ENCODE data around the gene RAN.
"Not testable (repeated sequence)": the region's sequence is repeated elsewhere in the genome, so short reads cannot be mapped to it uniquely, and the experiment has no call there.

RAN gene

DNA sequence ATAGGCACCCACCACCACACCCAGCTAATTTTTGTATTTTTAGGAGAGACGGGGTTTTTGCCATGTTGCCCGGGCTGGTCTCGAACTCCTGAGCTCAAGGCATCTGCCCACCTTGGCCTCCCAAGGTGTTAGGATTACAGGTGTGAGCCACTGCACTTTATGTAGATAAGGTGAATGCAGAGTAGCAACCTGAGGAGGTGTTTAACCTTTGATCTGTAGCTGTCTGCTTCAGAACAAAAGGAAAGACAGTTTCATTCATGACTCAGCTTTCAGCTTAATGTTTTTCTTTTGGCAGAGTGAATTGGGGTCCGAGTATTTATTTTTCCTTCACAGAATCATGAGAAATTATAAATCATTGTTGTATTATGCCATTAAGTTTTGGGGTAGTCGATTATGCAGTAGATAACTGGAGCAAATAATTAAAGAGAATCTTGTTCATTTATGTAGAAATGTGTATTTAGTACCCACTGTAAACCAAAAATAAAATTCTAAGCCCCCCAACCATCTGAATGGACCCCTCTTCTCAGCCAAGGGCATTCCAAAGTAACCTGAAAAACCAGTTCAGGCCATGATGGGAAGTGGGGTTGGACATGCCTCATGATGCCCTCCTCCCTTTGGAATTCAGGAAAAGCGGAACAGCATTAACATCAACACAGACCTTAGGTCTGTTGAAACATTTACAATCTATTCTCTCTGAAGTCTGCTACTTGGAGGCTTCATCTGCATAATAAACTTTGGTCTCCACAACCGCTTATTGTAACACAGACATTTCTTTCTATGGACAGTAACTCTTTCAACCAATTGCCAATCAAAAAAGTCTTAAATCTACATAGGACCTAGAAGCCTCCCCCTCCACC is 22.1 kb upstream of the RAN start:
- DNase-seq = no peak

DNA sequence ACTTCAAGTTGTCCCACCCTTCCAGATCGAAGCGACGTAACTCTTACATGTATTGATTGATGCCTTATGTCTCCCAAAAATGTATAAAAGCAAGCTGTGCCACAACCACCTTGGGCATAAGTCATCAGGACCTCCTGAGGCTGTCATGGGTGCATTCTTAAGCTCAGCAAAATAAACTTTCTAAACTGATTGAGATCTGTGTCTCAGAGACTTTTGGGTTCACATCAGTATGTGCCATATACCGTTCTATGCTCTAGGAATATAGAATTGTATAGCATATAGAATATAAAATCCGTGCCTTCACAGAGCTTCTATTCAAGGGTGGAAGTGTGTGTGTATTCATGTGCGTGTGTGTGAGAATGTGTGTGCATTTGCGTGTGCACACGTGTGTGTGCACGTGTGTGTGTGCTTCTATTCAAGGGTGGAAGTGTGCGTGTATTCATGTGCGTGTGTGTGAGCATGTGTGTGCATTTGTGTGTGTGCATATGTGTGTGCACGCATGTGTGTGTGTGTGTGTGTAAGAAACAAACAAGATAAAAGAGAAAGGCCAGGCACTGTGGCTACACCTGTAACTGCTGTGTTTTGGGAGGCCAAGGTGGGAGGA is 21.3 kb upstream of the RAN start:
- no peak for DNase-seq

DNA sequence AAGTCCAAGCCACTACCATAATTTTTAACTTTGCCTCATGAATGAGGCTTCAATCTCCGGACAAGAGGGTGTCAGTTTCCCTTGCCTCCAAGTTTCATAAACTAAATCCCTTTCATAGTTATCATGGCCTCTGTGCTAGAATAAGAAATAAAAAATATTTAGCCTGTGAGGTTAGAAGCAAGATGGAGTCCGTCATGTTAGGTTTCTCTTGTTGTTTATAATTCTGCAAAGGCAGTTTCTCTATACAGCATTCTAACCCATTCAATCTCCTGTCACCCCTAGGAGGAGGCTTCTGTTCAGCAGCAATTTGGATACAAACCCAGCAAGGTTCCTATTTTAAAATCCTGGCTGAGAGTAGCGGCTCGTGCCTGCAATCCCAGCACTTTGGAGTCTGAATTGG is 15.8 kb upstream of the RAN start:
- DNase-seq = no peak

DNA sequence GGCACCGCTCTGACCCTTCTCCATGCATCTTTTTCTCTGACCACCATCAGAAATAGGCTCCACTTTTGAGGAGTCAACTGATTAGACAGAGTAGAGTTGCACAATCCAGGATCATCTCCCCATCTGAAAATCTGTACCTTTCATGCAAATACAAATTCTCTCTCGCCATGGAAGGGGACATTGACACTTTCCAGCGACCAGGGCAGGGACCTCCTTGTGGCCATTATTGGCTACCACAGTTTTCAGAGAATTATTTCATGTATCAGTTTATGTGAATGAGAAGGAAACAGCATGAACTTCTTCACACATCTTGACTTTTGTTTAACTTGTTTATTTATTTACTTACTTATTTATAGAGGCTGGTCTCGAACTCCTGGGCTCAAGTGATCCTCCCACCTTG is 13.8 kb upstream of the RAN start:
- no peak for DNase-seq

DNA sequence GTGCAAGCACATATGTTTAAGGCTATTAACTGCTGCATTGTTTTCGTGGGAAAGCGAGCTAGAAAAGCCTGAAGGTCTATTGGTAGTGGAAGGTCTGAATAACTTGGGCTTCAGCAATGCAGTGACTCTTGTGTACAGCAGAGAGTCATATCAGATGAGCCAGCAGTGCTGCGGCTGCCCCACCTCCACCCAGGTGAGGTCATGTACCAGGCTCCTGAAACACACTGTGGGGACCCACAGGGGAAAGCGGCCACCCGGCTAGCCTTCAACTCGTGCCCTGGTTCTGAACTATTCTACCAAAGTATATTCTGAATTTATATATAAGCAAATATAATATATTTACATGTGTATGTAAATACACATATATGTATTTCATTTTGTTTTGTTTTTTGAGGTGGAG is 12.7 kb upstream of the RAN start:
- no peak for DNase-seq

DNA sequence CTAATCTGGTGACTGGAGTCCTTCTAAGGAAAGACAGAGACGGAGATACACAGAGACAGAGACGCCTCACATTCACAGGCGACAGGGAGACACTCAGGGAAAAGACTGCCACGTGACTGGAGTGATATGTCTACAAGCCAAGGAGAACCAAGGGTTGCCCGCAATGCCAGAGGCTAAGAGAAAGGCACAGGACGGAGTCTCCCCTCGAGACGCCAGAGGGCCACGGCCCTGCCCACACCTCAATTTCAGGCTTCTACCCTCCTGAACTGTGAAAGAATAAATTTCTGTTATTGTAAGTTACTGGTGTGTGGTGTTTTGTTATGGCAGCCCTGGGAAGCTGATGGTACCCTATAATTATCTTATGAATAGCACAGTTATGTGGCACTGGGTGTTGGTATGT is 11.6 kb upstream of the RAN start:
- no peak for DNase-seq

DNA sequence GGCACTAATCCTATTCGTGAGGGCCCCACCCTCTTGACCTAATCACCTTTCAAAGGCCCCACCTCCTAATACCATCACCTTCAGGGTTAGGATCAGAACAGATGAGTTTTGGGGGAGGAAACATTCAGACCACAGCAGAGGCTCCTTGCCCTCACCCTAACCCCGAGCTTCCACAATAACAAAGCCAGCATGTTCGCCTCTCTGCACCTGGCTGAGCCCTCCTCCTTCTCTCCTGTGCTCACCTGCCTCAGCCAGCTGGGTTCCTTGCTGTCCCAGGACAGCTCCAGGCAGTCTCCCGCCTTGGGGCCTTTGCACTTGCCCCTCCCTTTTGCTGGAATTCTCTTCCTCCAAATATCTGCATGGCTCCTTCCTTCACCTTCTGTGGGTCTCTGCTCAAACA is 9.7 kb upstream of the RAN start:
- no peak for DNase-seq

DNA sequence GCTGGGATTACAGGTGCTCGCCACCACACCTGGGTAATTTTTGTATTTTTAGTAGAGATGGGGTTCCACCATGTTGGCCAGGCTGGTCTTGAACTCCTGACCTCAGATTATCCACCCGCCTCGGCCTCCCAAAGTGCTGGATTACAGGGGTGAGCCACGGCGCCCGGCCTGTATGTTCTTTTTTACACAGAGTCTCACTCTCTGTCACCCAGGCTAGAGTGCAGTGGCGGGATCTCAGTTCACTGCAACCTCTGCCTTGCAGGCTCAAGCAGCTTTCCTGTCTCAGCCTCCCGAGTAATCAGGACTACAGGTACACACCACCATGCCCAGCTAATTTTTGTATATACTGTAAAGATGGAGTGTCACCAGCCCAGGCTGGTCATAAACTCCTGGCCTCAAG is 9.1 kb upstream of the RAN start:
- DNase-seq = not testable (repeated sequence)

DNA sequence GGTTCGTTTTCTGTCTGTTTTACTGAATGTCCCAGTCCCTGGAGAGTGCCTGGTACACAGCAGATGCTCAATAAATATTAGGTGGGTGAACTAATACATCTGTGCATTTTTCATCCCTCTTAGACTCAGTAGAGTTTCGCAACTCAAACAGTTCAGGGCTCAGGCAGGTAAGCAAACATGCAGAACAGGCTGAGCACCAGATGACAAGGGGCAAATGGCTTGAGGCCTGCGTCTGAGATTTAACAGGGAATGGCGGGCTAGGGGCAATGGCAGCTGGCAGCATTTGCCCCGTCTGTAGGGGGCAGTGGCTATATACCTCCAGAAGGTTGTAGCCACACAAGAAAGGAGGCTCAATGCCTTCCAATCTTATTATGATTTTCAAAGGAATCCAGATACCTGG is 8.6 kb upstream of the RAN start:
- DNase-seq = no peak

DNA sequence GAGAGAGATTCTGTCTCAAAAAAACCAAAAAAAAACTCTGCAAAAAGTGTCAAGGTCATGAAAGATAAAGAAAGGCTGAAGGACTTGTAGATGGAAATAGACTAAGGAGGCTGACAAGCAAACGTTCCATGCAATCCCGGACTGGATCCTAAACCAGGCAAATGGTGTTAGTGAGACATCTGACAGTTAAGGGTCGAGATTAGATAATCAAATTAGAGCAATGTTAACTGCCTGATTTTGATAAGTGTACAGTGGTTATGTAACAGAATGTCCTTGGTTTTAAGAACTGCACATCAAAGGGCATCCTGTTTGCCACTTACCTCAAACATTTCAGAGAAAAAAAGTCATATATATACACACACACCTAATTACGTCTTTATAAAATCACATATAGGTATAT is 3.5 kb upstream of the RAN start:
- DNase-seq = no peak

DNA sequence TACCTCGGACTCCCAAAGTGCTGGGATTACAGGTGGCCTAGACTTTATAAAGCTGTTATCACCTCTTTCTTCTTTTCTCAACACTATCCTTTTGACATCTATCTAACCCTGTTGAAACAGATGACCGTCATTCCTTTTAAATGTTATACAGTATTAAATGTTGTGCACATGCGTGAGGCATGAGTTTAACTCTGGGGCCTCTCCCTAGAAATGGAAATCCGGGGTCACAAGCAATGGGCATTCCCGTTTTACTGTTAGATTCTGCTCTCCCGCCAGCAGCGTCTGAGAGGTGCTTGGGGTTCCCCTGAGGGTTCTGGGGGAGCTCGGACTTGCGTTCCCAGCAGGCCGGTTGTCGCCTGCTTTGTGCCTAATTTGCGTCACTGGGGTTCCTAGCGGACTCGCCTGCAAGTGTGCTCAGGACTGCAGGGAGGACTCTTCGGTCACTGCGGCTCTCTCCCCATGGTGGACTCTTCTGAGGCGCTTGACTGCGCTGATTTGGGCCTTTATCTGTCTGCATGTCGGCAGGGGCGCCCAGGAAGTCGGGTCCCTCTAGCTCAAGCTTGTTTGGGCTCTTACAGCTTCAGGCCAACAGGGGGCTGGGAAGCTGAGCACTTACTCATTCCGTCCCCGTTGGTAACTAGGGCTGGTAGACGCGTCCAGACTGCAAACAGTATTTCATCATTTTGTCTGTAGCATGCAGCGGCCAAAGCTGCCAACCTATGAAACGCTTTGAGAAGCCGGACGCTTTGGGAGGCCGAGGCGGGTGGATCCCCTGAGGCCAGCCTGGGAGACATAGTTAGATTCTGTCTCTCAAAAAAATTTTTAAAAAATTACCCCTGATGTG is 1.2 kb upstream of the RAN start:
- peak; percentile 86 for DNase-seq

DNA sequence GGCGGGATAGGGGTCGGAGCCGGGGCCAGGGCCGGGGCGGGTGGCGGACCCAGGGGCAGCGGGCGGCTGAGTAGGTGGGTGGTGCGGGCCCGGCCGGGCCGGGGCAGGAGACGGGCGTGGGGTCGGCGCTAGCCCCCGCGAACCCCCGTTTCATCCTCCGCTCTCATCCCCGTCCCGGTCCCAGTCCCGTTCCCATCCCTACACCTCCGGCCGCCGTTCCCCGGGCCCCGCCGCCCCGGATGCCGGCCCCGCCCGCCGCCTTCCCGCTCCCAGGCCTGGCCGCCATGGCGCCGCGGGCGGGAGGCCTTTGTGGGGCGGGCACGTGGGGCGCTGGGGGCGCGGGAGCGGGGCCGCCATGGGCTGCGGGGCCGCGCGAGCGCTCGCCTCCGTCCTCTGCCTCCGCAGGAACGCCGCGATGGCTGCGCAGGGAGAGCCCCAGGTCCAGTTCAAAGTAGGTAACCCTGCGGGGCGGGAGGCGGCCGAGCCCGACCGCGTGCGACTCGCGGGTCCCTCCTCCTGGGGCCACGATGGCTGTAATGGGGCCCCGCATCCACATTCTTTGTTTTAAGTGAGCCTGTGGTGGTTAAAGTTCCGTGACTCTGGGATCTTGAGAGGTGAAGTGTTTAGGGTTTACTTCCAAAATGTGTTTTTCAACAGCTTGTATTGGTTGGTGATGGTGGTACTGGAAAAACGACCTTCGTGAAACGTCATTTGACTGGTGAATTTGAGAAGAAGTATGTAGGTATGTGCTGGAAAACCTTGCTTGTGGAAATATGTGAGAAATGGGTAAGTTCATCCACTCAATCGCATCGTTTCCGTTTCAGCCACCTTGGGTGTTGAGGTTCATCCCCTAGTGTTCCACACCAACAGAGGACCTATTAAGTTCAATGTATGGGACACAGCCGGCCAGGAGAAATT is 572 bp downstream of the RAN start:
- peak; percentile 55 for DNase-seq

DNA sequence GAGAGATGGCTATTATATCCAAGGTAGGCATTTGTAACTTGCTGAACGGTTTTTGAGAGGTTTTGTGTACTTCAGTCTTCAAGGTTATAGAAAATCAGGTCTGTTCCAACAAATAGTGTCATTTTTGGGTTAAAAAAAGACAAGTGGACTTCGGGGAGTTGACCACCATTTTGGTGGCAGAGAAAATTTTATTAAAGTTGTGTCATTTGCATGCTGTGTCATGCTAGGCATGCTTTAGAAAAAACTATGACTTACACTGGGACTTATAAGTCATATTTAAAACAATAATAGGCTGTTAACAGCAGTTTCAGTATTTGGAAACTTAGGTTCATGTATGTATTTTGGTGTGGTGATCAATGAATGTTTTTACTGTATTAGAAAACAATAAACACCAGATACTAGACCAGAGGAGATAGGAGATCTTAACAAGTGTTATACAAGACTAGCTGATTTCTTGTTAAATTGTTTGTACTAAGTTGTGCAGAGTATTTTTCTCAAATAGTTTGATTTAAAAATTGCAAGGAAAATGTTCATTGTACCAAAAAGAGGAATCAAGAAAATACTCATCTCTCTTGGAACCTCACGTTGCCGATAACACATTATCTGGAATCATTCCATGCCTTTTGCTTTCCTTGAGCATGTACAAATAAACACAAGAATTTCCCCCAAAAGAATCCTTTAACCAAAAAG is 1.4 kb downstream of the RAN start:
- DNase-seq = peak; percentile 9

DNA sequence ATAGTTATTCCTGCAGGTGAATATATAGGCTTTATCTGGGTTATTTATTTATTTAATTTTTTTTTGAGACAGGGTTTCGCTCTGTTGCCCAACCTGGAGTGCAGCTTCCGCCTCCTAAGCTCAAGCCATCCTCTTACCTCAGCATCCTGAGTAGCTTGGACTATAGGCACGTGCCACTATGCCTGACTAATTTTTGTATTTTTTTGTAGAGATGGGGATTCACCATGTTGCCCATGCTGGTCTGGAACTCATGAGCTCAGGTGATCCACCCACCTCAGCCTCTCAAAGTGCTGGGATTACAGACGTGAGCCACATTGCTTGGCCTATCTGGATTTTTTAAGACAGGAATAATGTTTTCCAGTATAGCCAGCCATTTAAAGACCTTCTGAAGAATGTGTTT is 2.0 kb downstream of the RAN start:
- no peak for DNase-seq

DNA sequence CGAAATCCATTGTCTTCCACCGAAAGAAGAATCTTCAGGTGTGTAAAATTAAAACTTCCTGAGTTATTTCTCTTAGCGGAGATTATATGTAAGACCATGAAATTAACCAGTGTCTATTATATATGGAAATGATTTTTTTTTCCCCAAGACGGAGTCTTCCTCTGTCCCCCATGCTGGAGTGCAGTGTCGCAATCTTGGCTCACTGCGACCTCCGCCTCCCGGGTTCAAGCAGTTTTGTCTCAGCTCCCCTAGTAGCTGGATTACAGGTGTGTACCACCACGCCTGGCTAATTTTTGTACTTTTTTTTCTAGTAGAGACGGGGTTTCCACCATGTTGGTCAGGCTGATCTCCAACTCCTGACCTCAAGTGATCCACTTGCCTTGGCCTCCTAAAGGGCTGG is 2.8 kb downstream of the RAN start:
- no peak for DNase-seq

DNA sequence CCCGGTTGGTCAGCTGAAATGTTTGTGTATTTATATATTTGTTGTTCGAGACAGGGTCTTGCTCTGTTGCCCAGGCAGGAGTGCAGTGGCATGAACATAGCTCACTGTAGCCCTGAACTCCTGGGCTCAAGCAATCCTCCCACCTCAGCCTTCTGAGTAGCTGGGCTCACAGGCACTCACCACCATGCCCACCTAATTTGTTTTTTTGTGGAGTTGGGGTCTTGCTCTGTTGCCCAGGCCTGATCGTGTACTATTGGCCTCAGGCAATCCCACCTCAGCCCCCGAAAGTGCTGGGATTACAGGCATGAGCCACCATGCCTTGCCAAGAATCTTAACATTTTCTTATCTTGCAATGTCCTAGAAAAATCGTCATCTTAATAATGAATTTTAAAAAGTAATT is 3.3 kb downstream of the RAN start:
- DNase-seq = no peak

DNA sequence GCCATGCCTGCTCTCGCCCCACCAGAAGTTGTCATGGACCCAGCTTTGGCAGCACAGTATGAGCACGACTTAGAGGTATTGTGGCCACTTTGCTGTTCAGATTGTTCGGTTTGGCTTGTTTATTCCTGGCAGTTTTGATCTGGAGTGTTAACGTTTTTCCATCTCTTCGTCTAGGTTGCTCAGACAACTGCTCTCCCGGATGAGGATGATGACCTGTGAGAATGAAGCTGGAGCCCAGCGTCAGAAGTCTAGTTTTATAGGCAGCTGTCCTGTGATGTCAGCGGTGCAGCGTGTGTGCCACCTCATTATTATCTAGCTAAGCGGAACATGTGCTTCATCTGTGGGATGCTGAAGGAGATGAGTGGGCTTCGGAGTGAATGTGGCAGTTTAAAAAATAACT is 3.8 kb downstream of the RAN start:
- DNase-seq = not testable (repeated sequence)

DNA sequence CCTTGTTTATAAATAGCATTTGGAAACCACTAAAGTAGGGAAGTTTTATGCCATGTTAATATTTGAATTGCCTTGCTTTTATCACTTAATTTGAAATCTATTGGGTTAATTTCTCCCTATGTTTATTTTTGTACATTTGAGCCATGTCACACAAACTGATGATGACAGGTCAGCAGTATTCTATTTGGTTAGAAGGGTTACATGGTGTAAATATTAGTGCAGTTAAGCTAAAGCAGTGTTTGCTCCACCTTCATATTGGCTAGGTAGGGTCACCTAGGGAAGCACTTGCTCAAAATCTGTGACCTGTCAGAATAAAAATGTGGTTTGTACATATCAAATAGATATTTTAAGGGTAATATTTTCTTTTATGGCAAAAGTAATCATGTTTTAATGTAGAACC is 4.4 kb downstream of the RAN start:
- no peak for DNase-seq

DNA sequence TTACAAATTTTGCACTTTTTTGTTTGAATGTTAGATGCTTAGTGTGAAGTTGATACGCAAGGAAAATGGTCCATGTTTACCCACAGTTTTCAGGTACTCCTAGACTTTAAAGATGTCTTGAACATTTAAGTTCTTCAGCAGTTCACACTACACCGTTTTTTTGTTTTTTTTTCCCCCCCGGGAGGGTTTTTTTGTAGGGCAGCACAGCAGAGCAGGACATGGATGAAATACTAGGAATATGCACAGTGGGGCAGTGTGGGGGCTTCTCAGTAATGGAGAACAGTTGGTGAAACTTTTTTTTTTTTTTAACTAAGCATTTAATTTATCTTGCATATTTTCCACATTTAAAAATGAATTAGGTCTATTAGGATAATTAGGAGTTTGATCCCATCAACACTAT is 4.9 kb downstream of the RAN start:
- DNase-seq = no peak

DNA sequence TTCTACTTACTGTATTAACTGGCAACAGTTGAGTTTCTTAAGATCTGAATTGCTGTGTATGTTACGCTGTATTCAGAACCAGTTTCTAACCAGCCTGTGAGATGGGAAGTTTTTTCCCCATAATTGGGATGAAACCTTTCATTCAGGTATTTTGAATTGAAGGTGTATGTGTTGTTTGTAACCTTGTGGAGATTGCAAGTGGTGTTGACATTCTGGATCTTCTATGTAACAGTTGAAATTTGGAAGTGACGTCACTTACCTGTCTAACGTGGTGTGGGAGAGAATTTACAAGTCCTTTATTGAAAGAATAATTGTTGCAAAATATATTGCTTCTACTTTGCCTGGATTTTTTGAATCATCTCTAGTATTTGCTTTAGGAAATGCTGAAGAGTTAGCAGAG is 5.5 kb downstream of the RAN start:
- DNase-seq = no peak

DNA sequence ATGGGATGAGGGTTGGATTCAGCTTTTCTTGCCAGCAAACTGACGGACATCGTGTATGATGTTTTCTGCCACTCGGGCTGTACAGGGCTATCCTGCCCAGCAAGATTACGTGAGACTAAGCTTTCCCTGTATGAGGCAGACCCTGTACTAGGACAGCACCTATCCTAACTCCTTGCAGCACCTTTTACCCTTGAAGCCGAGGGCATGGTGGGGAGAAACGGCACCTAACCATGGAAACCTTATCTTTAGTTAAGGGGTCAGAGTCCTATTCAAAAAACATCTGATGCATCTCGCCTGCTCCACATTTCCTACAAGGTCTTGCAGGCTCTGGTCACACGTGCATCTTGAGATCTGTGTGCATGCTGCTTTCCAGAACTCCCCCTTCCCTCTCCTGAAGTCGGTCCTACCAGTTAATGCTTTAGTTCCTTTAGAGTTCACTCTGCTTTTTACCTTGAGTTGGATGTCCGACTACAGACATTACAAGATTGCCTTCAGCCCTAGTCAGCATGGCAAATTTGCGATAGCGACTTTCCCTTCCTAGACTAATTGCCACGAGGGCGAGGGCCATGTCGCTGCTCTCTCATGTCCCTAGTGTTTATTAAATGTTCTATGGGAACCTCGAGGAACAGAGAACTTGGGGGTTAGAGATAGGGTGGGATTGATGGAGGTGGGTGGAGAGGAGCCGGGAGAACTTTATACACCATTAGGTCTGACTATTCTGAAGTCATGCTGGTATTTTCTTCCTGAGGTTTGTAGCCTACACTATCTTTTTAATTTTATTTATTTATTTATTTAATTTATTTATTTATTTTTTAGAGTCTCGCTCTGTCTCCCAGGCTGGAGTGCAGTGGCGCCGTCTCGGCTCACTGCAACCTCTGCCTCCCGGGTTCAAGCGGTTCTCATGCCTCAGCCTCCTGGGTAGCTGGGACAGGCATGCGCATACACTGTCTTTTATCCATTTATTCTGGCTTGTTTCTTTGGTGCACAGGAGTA is 6.6 kb downstream of the RAN start:
- DNase-seq = no peak
